GM12891 (cell line): ENCODE results near the gene TSPAN7.

Experiments used
- DNase-seq: peaks from one replicate; pipeline ENCODE4 v3.0.0; 2011; ENCODE audit warnings: low spot score; ENCODE audit not compliant: insufficient read length
- FAIRE-seq: peaks from 2 replicates; lab custom pipeline; 2011; peaks lifted over from hg19 to GRCh38; lab: Jason Lieb, UNC
- PAX5 ChIP-seq: IDR thresholded peaks from 2 replicates; pipeline ENCODE4 v1.6.1; 2011; ENCODE audit warnings: low read length, moderate library complexity, mild to moderate bottlenecking; ENCODE audit not compliant: insufficient read depth, severe bottlenecking
- POLR2A ChIP-seq: IDR thresholded peaks from 2 replicates; pipeline ENCODE4 v1.6.1; 2011; ENCODE audit warnings: low read depth, low read length, control low read depth
- POLR2AphosphoS5 ChIP-seq: IDR thresholded peaks from 2 replicates; pipeline ENCODE4 v1.6.1; 2011; ENCODE audit warnings: low read depth, low read length, control low read depth
- POU2F2 ChIP-seq: IDR thresholded peaks from 2 replicates; pipeline ENCODE4 v1.6.1; 2011; ENCODE audit warnings: low read depth, mild to moderate bottlenecking, control low read depth, low read length, moderate library complexity
- SPI1 ChIP-seq: IDR thresholded peaks from 2 replicates; pipeline ENCODE4 v1.6.1; 2011; ENCODE audit warnings: low read depth, low read length, control low read depth
- TAF1 ChIP-seq: IDR thresholded peaks from 2 replicates; pipeline ENCODE4 v1.6.1; 2011; ENCODE audit warnings: low read depth, low read length, control low read depth

TSPAN7 gene

DNA sequence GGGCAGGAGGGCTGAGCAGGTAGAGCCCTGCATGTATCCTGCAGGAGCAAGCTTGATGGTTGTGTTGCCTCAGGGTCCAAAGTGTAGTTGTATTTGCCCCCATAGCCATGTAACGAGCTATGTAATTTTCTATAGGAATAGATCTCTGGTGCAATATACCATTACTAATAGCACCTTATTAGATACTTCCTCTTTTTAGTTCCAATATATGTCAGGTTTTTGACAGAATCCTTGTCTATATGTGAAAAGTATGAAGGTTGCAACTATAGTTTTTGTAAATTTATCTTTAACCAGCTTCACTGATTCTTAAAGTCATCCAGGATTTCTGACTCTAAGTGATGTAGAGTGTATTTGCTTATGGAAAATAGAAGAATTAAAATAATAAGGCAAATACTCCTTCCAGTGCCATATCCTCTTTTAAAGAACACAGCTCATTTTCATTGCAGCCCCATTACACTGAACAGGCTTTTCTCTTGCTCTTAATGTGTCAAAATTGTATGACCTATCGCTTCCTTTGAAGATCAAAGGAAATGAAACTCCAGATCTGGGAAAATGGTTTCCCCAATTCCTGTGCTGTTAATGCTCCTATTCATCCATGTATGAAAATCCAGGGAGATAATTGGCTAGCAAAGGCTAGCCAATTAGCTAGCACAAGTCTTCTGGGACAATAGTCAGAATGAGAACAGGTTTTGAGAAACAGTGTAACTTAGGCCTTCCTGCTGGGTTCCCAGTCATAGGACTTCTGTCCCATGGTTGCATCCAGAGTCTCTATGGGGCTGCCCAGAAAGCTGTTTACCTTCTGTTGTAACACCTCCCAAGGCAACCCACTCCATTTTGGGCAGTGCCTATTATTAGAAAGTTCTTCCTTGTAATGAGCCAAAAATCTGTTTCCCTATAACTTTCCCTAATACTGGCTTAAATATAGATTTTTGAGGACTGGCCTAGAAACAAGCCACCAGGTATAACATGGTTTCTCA is 90.6 kb downstream of the TSPAN7 start:
- TF ChIP-seq TAF1: no peak
- no peak for TF ChIP-seq POLR2AphosphoS5
- no peak for TF ChIP-seq POLR2A
- no peak for TF ChIP-seq PAX5
- no peak for TF ChIP-seq POU2F2
- no peak for TF ChIP-seq SPI1

DNA sequence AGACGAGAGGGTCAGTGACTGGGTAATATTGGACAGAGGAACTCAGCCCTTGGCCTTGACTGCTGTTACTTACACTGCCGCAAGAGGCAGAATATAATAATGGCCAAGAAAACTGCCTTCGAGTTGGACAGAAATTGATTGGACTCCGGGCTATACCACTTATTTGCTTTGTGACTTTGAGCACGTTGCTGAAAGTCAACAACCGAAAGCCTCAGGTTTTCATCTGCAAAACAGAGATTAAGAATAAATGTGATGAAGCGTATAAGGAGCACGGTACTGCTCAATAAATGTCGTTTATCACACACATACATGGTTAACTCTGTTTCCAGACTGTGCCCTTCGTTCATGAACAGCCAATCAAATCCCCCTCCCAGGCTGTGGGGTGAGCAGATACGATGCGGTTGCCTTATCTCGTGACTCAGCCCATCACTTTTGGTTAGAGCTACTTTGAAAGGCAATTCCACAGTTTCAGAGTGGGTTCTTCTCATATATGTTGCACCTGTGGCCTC is 91.6 kb downstream of the TSPAN7 start:
- FAIRE-seq: no peak
- DNase-seq: no peak

More for the DNA sequence above, 90.6 kb downstream of the TSPAN7 start:
- no peak for DNase-seq
- peak; percentile 75 for FAIRE-seq

DNA sequence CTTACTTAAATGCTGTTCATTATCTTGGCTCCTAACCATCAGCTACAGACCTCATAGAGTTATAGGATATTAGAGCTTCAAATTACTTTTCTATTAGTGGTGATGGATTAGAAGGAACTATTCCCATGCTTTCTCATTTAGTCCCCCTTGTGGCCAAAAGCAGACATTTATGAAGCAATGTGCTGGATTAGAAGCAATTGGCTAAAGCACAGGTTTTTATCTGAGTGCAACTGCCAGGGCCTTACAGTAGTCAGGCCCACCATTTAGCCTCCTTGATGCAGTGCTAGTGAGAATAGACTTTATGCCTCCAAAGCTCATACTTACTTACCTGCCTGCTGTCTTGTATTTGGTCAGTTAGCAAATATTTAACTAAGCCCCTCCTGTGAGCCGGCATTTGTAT is 93.0 kb downstream of the TSPAN7 start:
- no peak for DNase-seq
- TF ChIP-seq POLR2AphosphoS5 (no peak), PAX5 (no peak), POU2F2 (no peak), POLR2A (no peak), TAF1 (no peak), SPI1 (no peak)
- FAIRE-seq: no peak

More for the DNA sequence above, 91.6 kb downstream of the TSPAN7 start:
- no peak for TF ChIP-seq PAX5
- TF ChIP-seq POLR2AphosphoS5: no peak
- TF ChIP-seq TAF1: no peak
- TF ChIP-seq POLR2A: no peak
- TF ChIP-seq POU2F2: no peak

DNA sequence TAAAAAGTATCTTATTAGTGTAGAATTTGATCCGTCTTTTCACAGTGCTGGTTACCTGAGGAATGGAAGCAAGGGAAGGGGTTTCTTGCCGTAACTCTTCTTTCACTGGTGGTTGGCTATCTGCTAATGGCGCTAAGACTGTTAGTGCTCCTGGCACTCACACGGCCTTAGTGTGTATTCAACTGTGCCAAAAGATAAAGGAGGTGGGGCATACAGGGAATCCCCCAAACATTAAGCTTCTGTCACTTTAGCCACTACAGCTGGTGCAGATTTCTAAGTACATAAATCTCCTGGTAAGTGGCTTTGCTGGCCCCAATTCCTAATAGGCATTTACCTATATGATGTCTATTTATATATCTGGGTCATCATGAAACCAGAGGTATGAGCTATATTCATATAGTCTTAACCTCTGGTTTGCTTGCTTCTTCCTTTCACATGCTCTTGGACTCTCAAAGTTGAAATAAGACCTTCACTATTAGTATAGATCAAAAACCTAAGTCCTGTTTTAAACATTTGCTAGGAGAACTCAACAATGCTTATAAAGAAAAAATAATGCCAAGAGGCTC is 95.1 kb downstream of the TSPAN7 start:
- DNase-seq (no peak), FAIRE-seq (no peak)
- TF ChIP-seq SPI1 (no peak), TAF1 (no peak), POLR2A (no peak), POU2F2 (no peak), POLR2AphosphoS5 (no peak), PAX5 (no peak)

DNA sequence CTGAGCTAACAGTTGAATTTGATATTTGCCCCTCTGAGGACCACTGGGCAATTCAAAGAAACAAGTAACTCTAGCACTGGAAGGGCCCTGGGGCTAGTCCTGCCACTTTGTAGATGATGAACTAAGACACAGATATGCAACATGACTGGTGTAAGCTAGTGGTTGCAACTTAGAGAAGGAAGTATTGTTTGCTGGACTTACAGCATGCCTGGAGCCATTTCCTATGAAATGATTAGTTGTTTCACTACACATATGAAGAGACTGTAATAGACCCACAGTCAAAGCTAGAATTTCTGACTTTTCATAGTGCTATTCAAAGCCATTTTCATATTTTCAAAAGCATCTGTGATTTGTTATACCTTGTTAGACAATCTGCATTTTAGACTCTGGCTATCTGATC is 96.2 kb downstream of the TSPAN7 start:
- FAIRE-seq (no peak), DNase-seq (no peak)
- TF ChIP-seq POU2F2: no peak
- TF ChIP-seq POLR2A: no peak
- no peak for TF ChIP-seq POLR2AphosphoS5
- TF ChIP-seq PAX5: no peak
- no peak for TF ChIP-seq SPI1
- TF ChIP-seq TAF1: no peak

DNA sequence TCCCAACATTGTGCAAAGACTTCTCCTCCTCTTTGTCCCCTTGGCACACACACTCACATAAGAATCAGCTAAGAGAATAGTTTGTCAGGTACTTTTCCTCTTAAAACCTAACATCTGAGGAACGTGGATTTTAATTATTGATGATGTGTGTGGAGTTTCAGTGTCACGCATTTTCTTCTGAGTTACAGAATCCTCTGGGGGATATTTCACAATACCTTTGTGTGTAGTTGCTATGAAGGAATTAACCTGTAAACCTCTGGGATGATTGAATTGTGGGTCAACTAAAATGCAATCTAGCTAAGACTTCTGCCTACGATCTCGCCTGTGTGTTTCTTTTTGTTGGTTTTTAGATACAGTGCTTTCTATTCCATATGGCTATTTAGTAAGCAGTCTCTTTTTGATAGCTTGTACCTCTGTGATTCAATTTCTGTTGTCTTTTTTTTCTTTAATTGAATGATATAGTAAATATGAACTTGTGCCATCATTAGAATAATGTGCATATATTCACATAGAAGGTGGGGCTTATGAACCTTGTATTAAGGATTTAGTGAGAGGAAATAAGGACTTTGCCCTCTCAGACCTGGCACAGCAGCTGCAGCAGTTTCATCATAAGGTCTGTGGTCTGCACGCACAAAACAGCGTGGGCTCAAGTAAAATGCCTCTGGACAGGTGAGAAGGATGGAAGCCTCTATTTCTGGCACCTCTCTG is 99.2 kb downstream of the TSPAN7 start:
- FAIRE-seq: no peak
- no peak for TF ChIP-seq POLR2AphosphoS5
- no peak for TF ChIP-seq SPI1
- no peak for TF ChIP-seq TAF1
- no peak for TF ChIP-seq POLR2A
- no peak for TF ChIP-seq POU2F2
- TF ChIP-seq PAX5: no peak
- DNase-seq: no peak

DNA sequence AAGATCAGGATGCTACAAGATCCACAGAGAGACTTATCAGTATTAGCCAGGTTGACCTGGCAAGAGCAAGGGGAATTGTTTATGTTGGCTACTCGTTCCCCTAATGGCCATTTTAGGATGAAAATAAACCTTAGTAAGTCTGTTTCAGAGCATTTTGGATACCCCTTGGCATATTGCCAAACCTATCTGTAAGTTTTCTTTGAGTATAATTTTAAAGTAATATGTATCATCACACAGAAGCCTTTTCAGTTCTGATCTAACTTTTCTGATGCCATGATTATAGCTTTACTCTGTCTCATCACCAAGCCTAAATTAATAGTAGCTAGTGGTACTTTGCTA is 99.7 kb downstream of the TSPAN7 start:
- no peak for DNase-seq
- FAIRE-seq: peak; percentile 56
- no peak for TF ChIP-seq POLR2A
- no peak for TF ChIP-seq POLR2AphosphoS5
- no peak for TF ChIP-seq POU2F2
- TF ChIP-seq PAX5: no peak
- TF ChIP-seq SPI1: no peak
- TF ChIP-seq TAF1: no peak

DNA sequence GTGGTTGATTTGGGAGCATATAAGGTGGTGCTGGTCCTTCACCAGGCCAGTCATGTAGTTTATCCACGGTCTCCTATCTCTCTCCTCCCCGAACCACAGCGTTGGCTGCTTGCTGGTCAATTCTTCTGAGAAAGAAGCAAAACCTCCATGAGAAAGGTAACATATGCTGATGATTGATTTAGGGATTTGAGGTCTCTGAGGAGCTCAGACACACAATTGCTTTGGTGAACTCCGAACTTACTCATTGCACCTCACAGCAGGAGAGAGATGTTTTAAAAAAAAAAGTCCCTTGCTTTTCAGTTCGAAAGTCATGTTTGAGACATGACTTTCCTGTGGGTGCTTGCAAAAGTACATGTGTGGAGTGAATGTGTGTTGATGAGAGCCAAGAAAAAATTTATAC is 100.2 kb downstream of the TSPAN7 start:
- no peak for DNase-seq
- TF ChIP-seq POLR2AphosphoS5 (no peak), POU2F2 (no peak), TAF1 (no peak), POLR2A (no peak), SPI1 (no peak), PAX5 (no peak)
- no peak for FAIRE-seq

DNA sequence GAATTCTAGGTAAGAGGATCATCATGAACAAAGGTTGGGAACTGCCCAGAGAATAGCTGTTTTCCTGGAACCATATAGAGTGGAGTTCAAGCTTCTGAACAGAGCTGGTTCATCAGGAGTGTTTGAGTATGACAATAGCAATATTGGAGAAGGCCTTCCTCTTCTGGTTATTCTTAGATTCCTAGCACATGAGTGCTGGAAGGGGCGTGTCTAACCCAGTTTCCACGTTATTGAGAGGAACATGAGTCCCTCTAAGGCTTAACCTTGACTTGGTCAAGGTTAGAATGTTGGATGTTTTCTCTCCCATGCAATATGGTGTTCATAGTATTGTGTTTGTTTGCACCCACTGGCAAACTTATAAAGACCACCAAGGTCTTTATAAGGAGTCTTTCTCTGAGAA is 101.3 kb downstream of the TSPAN7 start:
- FAIRE-seq (peak; percentile 66), DNase-seq (no peak)
- TF ChIP-seq TAF1 (no peak), SPI1 (no peak), POU2F2 (no peak)
